Measurements from ENCODE around the gene ZIC5.

Gene ZIC5

GRCh38 chr13:99930925-99931324, 40.6 kb downstream of the ZIC5 start:
- DNase-seq = no peak

- no peak for DNase-seq
These were observed 41.7 kb downstream of the ZIC5 start for GRCh38 chr13:99929866-99930265.

GRCh38 chr13:99926014-99926731, 45.4 kb downstream of the ZIC5 start:
- DNase-seq = no peak

- DNase-seq = no peak
These were observed 47.5 kb downstream of the ZIC5 start for GRCh38 chr13:99923877-99924582.

- no peak for DNase-seq
These were observed 48.7 kb downstream of the ZIC5 start for GRCh38 chr13:99922631-99923404.

- no peak for DNase-seq
These were observed 52.4 kb downstream of the ZIC5 start for GRCh38 chr13:99919132-99919531.

- DNase-seq = no peak
These were observed 55.0 kb downstream of the ZIC5 start for GRCh38 chr13:99916366-99917103.

- no peak for DNase-seq
These were observed 58.4 kb downstream of the ZIC5 start for GRCh38 chr13:99913167-99913566.

Measured in right forelimb (tissue), 1 donor.